HG03139 (cell line): ENCODE measurements around the gene KRTAP9-7.
"Not testable (repeated sequence)": the region's sequence is repeated elsewhere in the genome, so short reads cannot be mapped to it uniquely, and the experiment has no call there.

ENCODE experiments used
- ATAC-seq: cut with Tn5 transposase; IDR thresholded peaks from one replicate; pipeline ENCODE4 v1.9.1; 2021; ENCODE audit not compliant: unreplicated experiment

Gene KRTAP9-7

GRCh38 chr17:41271323-41271722 lies 4.2 kb upstream of the KRTAP9-7 start:
- not testable (repeated sequence) for ATAC-seq

GRCh38 chr17:41271858-41272257 lies 3.6 kb upstream of the KRTAP9-7 start:
- no peak for ATAC-seq

- no peak for ATAC-seq
Observed at GRCh38 chr17:41278176-41278955, 2.9 kb downstream of the KRTAP9-7 start.

GRCh38 chr17:41284043-41284442 lies 8.5 kb downstream of the KRTAP9-7 start:
- ATAC-seq = no peak

- ATAC-seq = no peak
Observed at GRCh38 chr17:41284546-41284945, 9.0 kb downstream of the KRTAP9-7 start.

GRCh38 chr17:41287050-41287449 lies 11.6 kb downstream of the KRTAP9-7 start:
- no peak for ATAC-seq

- no peak for ATAC-seq
Observed at GRCh38 chr17:41294016-41294415, 18.5 kb downstream of the KRTAP9-7 start.

GRCh38 chr17:41296846-41297245 lies 21.3 kb downstream of the KRTAP9-7 start:
- ATAC-seq = no peak

- no peak for ATAC-seq
Observed at GRCh38 chr17:41298458-41299135, 23.1 kb downstream of the KRTAP9-7 start.

GRCh38 chr17:41301204-41301790 lies 25.8 kb downstream of the KRTAP9-7 start:
- ATAC-seq = no peak

GRCh38 chr17:41301916-41302901 lies 26.7 kb downstream of the KRTAP9-7 start, which contains the start of gene KRTAP29-1:
Gene KRTAP29-1 (minus strand): TSS chr17:41302851. CDS start chr17:41302851, 0 bp downstream.
- no peak for ATAC-seq

- no peak for ATAC-seq
Observed at GRCh38 chr17:41302981-41303380, 27.5 kb downstream of the KRTAP9-7 start.

- ATAC-seq = no peak
Observed at GRCh38 chr17:41304091-41304490, 28.6 kb downstream of the KRTAP9-7 start.

- ATAC-seq = no peak
Observed at GRCh38 chr17:41307647-41308046, 32.1 kb downstream of the KRTAP9-7 start.

- ATAC-seq = no peak
Observed at GRCh38 chr17:41308251-41308917, 32.9 kb downstream of the KRTAP9-7 start.

GRCh38 chr17:41308918-41309359 lies 33.4 kb downstream of the KRTAP9-7 start, which contains the start of gene KRTAP16-1:
Gene KRTAP16-1 (minus strand): TSS chr17:41309309. CDS start chr17:41309253, 56 bp downstream.
- ATAC-seq = no peak

GRCh38 chr17:41311111-41311510 lies 35.6 kb downstream of the KRTAP9-7 start:
- no peak for ATAC-seq

- no peak for ATAC-seq
Observed at GRCh38 chr17:41315204-41315794, 39.8 kb downstream of the KRTAP9-7 start, which contains the start of gene KRTAP17-1. Gene KRTAP17-1 (minus strand): TSS chr17:41315710. CDS start chr17:41315650, 60 bp downstream.

GRCh38 chr17:41315814-41316445 lies 40.4 kb downstream of the KRTAP9-7 start:
- ATAC-seq = no peak
